Posterior vena cava (tissue), 2 donors: ENCODE results near the gene UGGT2. TPM values are rescaled to one million over a fixed set of nuclear protein-coding genes. Genes with fewer than 3 reads are reported as not detected.
"Not testable (repeated sequence)": the region's sequence is repeated elsewhere in the genome, so short reads cannot be mapped to it uniquely, and the experiment has no call there.

ENCODE experiments used
- DNase-seq: peaks from one replicate; pipeline ENCODE4 v3.0.0-alpha.2; 2020; ENCODE audit warnings: low spot score
- intact Hi-C, 2 donors: fragments of 100-400 bp; cut with DNase I; formaldehyde crosslinking; loops; one replicate each; pipeline versions ENCODE4 v1.14.1 to v1.14.2; 2022 to 2023
- total RNA-seq, 2 donors: library from RNA; stranded (reverse); fragmentation: NEBNext Ultra II Directional; extraction: Animal tissue kit (Norgen Biotek cat#: 25700); gene quantifications; one replicate each; pipeline ENCODE4 v1.2.1, GENCODE V29; 2021
- donor health status: DM: yes; HTN: yes; CAD: no.
- donor health status: DM: yes; HTN: yes; CAD: no.

UGGT2 gene
- total RNA-seq, 2 donors from 2014 or later: 53.9 to 59.1 TPM

DNA sequence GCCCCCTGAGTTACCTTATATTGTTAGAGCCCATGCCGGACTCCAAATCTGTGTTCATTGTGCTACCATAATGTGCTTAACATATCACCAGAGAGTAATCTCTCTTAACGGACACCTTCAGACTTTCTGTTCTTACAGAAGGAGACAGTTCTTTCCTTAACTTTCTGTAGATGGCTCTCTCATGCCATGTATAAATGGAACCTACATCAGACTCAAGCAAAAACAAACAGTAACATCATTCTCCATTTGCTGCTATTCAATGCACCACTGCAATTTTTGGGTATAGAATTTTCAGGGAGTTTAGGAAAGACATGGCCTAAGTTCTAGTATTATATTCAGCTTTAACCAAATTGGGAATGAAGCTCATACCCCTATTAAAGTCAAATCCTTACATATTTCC is 12.6 kb upstream of the UGGT2 start:
- intact Hi-C loops: no loop called here
- no peak for DNase-seq

- intact Hi-C loops: no loop called here
- DNase-seq: no peak
Measured at GRCh38 chr13:96052656-96053002, 572 bp downstream of the UGGT2 start.

DNA sequence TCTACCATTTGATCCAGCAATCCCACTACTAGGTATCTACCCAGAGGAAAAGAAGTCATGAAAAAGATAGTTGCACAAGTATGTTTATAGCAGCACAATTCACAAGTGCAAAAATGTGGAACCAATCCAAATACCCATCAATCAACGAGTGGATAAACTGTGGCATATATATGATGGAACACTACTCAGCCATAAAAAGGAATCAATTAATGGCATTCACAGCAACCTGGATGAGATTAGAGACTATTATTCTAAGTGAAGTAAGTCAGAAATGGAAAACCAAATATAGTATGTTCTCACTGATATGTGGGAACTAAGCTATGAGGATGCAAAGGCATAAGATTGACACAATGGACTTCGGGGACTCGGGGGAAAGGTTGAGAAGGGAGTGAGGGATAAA is 1.3 kb downstream of the UGGT2 start:
- intact Hi-C loops, DNase-seq: not testable (repeated sequence)

- intact Hi-C loops, DNase-seq: not testable (repeated sequence)
Measured at GRCh38 chr13:96051491-96051890, 1.7 kb downstream of the UGGT2 start.

DNA sequence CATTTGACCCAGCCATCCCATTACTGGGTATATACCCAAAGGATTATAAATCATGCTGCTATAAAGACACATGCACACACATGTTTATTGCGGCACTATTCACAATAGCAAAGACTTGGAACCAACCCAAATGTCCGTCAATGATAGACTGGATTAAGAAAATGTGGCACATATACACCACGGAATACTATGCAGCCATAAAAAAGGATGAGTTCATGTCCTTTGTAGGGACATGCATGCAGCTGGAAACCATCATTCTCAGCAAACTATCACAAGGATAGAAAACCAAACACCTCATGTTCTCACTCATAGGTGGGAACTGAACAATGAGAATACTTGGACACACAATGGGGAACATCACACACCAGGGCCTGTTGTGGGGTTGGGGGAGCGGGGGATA is 2.2 kb downstream of the UGGT2 start:
- DNase-seq, intact Hi-C loops: not testable (repeated sequence)

DNA sequence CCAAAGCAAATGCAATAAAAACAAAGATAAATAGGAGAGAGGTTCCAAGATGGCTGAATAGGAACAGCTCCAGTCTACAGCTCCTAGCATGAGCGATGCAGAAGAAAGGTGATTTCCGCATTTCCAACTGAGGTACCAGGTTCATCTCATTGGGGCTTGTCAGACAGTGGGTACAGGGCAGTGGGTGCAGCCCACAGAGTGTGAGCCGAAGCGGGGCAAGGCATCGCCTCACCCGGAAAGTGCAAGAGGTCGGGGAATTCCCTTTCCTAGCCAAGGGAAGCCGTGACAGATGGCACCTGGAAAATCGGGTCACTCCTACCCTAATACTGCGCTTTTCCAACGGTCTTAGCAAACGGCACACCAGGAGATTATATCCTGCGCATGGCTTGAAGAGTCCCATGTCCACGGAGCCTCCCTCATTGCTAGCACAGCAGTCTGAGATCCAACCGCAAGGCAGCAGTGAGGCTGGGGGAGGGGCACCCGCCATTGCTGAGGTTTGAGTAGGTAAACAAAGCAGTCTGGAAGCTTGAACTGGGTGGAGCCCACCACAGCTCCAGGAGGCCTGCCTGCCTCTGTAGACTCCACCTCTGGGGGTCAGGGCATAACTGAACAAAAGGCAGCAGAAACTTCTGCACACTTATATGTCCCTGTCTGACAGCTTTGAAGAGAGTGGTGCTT is 6.6 kb downstream of the UGGT2 start:
- intact Hi-C loops, DNase-seq: not testable (repeated sequence)

GRCh38 chr13:96044238-96044637 is 9.0 kb downstream of the UGGT2 start:
- intact Hi-C loops: no loop called here
- no peak for DNase-seq

DNA sequence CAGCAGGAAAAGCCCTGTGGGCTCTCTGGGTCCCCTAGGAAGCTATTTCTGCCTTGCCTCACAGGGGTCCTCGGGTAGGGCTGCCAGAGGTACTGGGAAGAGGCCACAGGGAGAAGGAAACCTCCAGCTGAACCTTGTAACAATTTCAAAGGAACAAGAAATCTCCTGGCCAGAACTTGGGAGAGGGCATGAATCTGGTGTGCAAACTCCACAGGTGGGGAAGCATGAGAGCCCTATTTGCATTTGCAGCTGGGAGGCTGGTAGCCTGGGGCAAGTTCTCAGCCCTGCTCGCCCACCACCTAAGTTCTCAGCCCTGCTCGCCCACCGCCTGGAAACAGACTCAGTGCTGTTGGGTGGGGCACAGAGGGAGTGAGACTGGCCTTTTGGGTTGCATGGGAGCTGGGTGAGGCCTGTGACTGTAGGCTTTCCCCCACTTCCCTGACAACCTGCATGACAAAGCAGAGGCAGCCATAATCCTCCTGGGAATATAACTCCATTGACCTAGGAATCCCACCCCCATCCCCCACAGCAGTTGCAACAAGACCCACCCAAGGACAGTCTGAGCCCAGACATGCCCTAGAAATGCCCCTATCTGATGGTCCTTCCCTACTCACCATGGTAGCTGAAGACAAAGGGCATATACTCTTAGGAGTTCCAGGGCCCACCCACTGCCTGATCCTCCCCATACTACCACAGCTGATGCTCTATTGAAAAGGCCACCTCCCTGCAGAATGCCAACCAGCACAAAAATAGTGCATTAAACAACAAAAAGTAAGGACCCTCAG is 11.7 kb downstream of the UGGT2 start:
- intact Hi-C loops: no loop called here
- DNase-seq: no peak

DNA sequence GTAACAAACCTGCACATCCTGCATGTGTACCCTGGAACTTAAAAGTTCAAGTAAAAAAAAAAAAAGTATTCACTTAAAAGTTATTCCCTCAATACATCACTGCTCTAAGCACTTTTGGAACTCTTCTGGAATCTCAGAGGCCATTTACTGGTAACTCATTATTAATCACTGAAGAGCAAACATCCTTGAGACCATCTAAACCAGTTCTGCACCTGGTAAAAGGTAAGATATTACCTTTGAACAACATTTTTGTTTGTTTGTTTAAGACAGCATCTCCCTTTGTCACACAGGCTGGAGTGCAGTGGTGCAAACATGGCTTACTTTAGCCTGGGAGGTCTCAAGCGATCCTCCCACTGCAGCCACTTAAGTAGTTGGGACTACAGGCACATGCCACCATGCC is 16.7 kb downstream of the UGGT2 start:
- DNase-seq: no peak
- intact Hi-C loops: no loop called here

- no peak for DNase-seq
- intact Hi-C loops: no loop called here
Measured at GRCh38 chr13:96034662-96035061, 18.5 kb downstream of the UGGT2 start.

DNA sequence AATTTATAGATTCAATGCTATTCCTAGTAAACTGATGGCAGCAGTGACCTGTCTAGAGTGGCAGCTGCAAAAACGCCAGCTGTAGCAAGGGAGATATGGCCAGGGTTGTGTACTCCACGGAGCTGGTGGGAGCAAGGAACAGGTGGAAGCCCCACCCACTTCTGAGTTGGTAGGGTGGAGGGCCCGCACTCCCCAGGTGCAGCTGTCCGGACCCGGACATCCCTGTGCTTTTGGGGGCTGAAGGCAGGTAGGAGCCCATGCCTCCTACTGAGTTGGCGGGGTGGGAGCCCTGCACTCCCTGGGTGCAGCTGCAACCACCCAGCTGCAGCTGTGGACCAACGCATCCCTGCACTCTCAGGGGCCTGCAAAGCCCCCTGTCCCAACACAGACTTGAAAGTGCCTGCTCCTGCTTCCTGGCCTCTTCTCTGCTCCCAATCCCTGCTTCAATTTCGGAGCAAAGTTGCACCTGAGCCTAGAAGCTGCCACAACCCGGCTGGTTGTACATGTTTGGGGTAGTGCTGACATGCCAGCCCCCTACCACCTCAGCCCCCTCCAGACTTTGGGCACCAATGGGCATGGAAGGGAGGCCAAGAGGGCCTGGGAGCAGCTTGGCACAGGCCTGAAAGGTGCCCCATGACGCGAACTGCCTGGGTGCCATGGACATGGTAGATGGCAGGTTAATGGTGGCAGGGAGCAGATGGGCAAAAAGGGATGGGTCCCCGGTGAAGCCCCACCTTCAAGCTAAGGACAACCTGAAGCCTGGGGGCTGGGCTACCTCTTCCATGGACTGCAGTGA is 19.8 kb downstream of the UGGT2 start:
- intact Hi-C loops: no loop called here
- DNase-seq: no peak

DNA sequence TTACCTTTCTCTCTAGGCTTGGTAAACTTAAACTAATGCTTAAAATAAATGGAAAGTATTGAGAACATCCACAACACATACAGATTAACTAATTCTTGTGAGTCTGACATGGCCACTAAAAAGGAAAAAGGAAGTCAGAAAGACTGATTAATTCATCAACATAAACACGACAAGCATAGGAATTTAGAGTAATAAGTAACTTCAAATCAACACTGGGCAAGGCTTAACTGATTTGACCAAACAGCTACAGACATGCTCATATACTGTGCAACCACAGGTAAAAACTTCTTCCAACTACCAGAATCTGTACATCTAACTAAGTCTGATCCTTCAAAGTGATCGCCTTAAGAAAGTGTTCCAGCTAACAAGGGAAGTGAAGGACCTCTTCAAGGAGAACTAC is 20.5 kb downstream of the UGGT2 start:
- intact Hi-C loops: no loop called here
- DNase-seq: no peak

GRCh38 chr13:96029002-96029401 is 24.2 kb downstream of the UGGT2 start:
- no peak for DNase-seq
- intact Hi-C loops: loop anchor here in 1 of 2 donors (10.0 kb wide), 1 partner anchor 926 kb away; no protein-coding TSS in a partner anchor

GRCh38 chr13:96027496-96027895 is 25.7 kb downstream of the UGGT2 start:
- intact Hi-C loops: loop anchor here in 1 of 2 donors (10.0 kb wide), 1 partner anchor 927 kb away; no protein-coding TSS in a partner anchor

GRCh38 chr13:96025283-96025682 is 27.9 kb downstream of the UGGT2 start:
- no peak for DNase-seq
- intact Hi-C loops: loop anchor here in 1 of 2 donors (10.0 kb wide), 1 partner anchor 930 kb away; no protein-coding TSS in a partner anchor

More at GRCh38 chr13:96027496-96027895, 25.7 kb downstream of the UGGT2 start:
- no peak for DNase-seq

DNA sequence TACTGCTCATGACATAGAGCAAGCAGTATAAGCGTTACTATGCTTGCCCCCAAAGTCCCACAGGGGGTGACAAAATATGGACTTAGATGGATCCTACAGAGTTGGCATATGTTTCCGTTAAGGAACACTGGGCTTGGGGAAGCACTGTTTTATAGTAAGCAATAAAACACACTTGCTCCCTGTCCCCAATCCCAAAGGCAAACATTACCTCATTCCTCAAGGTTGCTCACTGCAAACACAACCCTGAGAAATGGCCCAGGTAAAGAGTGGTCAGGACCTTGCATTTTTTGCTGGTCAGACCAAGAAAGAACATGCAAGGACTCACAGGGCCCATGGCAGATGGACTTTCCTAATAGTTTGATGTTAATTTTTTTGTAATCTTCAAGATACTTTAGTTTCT is 32.3 kb downstream of the UGGT2 start:
- DNase-seq: no peak
- intact Hi-C loops: loop anchor here in 1 of 2 donors (10.0 kb wide), 1 partner anchor 934 kb away; no protein-coding TSS in a partner anchor

DNA sequence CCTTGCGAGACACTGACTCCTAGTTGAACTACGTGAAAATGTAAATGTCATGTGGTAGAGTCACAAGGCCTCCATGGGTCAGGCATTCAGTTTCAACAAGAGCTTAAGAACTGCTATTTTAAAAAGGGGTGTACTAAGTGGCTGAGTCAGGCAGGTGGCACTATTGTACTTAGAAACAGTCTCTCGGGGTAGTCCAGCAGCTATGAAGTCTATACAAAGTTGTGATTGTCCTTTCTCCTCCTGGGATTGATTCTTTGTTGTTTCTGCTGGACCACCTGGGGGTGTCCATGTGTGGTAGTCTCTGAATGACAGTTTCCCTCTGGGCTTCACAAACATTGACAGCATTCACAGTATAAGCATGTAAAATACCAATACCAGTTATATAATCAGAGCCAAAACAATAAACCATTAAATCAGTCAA is 33.0 kb downstream of the UGGT2 start:
- no peak for DNase-seq
- intact Hi-C loops: loop anchor here in 1 of 2 donors (10.0 kb wide), 1 partner anchor 935 kb away; no protein-coding TSS in a partner anchor

GRCh38 chr13:96018135-96018534 is 35.1 kb downstream of the UGGT2 start:
- intact Hi-C loops: no loop called here
- no peak for DNase-seq

- intact Hi-C loops: no loop called here
- DNase-seq: no peak
Measured at GRCh38 chr13:96011291-96011872, 41.8 kb downstream of the UGGT2 start.
